Astrocyte of the spinal cord (primary cell): ENCODE data around the gene LILRB1.

Source experiments
- DNase-seq: peaks from one replicate; pipeline ENCODE4 v3.0.0; 2011; ENCODE audit warnings: low read depth, low spot score
- H3K4me3 ChIP-seq: 2 replicates; pipeline ENCODE4 v1.5.1; 2011; ENCODE audit warnings: low read depth, mild to moderate bottlenecking, low read length, moderate library complexity
- in situ Hi-C: cut with HindIII; loops from 2 replicates; pipeline ENCODE4 v1.10.0; 2017; ENCODE audit warnings: low sequenced_read_pairs
- TF ChIP-seq, protein P1 (sequence below): IDR thresholded peaks from 2 replicates; pipeline ENCODE4 v1.5.1; 2012; ENCODE audit warnings: low read depth, mild to moderate bottlenecking, low read length, inconsistent platforms

LILRB1 gene

DNA sequence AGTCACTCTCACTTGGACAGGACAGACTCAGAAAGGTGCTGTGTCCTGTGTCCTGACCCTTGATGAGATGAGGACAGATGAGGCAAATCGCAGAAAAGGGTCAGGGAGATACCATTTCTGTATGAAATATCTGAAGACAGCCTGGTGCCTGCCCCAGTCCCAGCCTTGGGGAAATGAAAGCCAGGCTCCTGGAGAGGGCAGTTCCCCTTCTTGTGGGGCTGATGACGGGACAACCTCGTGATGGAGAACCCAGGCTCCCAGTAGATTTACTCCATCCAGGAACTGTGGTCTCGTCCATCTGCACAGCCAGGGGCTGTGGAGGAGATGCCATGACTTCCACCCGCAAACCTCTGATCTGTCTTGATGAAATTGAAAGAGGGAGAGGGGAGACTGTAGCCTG, 13.8 kb downstream of the LILRB1 start:
- no peak for DNase-seq
- TF ChIP-seq, protein P1, sequence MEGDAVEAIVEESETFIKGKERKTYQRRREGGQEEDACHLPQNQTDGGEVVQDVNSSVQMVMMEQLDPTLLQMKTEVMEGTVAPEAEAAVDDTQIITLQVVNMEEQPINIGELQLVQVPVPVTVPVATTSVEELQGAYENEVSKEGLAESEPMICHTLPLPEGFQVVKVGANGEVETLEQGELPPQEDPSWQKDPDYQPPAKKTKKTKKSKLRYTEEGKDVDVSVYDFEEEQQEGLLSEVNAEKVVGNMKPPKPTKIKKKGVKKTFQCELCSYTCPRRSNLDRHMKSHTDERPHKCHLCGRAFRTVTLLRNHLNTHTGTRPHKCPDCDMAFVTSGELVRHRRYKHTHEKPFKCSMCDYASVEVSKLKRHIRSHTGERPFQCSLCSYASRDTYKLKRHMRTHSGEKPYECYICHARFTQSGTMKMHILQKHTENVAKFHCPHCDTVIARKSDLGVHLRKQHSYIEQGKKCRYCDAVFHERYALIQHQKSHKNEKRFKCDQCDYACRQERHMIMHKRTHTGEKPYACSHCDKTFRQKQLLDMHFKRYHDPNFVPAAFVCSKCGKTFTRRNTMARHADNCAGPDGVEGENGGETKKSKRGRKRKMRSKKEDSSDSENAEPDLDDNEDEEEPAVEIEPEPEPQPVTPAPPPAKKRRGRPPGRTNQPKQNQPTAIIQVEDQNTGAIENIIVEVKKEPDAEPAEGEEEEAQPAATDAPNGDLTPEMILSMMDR: no peak

DNA sequence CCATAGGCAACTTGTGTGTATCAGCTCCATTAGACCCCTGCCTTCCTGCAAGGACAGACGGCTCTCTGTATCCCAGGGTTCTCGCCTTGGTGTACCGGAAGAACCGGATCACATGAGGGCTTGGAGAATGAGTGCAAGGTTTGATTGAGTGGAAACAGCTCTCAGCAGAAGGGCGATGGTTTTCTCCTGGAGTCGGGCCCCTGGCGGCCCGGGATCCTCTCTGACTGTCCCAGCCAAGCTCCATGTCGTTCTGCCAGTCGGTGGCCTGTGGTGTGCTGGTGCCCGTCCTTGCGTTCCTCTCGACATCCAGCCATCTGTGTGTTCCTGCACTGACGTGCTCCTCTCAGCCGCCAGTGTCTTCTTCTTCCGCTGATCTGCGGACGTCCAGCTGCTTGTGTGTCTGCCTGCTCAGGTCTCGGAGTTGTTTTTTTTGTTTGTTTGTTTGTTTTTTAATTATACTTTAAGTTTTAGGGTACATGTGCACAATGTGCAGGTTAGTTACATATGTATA, 16.1 kb downstream of the LILRB1 start:
- in situ Hi-C loops: no loop called here

More for the DNA sequence above, 13.8 kb downstream of the LILRB1 start:
- in situ Hi-C loops: no loop called here
- no peak overlapping the region for H3K4me3 ChIP-seq

DNA sequence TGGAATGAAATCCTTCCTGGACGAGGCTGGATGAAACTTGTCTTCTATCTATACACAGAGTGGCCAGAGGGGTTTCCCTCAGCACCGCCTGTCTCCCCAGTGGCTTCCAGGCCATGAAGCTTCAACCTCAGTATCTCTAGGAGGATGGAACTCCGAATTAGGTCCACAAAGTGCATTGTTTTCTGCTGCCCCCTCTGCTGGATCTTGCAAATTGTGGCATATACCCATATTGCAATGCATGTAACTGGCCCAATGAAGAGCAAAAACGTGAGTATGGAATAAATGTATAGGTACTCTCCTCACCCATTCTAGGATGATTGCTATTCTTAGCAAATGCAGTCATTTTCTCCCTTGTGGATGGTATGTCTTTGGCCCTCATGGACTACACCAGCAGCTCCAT, 17.8 kb downstream of the LILRB1 start:
- TF ChIP-seq, protein P1: no peak
- no peak for DNase-seq
- in situ Hi-C loops: no loop called here
- H3K4me3 ChIP-seq: no peak overlapping the region

More for the DNA sequence above, 16.1 kb downstream of the LILRB1 start:
- DNase-seq: no peak
- TF ChIP-seq, protein P1: no peak
- H3K4me3 ChIP-seq: no peak overlapping the region

DNA sequence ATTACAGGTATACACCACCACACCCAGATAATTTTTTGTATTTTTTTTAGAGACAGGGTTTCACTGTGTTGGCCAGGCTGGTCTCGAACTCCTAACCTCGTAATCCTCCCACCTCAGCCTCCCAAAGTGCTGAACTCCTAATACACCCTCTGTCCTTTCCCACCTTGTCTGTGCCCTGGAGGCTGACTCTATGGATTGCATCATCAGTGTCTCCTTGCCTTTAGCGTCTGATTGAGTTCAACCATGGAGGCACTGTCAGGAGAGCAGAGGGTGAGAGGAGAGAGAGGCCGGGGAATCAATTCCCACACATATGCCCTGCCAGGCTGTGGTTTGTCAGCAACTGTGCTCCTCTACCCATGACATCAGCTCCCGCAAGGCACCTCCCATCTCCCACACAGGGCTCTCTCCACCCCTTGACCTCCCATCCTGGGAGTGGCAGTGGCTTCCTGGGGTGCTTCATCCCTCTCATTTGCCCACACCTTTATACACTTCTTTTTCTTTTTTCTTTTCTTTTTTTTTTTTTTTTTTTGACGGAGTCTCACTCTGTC, 19.9 kb downstream of the LILRB1 start:
- in situ Hi-C loops: no loop called here
- TF ChIP-seq, protein P1: no peak
- DNase-seq: no peak

DNA sequence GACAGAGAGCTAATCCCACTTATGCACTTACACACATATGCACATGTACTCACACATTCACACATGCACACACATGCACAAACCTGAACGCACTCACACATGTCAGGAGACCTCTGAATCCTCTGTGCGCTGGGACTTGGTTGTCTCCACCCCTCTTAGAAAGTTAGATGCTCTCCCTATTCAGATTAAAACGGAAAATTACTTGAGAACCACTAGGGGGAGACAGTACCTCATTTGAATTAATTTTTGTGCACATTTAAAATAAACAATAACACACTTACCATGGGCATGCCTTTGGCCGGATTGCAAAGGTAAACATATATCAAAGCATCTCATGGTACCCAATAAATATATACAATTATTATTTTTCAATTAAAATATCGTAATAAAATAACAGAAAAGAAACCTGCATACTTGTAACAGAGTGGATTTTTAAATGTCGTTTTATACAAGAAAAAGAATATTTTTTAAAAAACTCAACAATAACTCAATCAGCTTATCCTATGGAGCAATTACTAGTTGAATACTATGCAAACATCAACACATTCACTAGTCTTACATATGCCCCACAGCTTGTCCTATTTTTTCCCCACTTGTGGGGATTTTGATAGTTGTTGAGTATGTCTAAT, 23.0 kb downstream of the LILRB1 start:
- peak; percentile 3 for DNase-seq
- H3K4me3 ChIP-seq: no peak overlapping the region
- in situ Hi-C loops: no loop called here
- TF ChIP-seq, protein P1: peak; percentile 29

More for the DNA sequence above, 19.9 kb downstream of the LILRB1 start:
- H3K4me3 ChIP-seq: no peak overlapping the region

DNA sequence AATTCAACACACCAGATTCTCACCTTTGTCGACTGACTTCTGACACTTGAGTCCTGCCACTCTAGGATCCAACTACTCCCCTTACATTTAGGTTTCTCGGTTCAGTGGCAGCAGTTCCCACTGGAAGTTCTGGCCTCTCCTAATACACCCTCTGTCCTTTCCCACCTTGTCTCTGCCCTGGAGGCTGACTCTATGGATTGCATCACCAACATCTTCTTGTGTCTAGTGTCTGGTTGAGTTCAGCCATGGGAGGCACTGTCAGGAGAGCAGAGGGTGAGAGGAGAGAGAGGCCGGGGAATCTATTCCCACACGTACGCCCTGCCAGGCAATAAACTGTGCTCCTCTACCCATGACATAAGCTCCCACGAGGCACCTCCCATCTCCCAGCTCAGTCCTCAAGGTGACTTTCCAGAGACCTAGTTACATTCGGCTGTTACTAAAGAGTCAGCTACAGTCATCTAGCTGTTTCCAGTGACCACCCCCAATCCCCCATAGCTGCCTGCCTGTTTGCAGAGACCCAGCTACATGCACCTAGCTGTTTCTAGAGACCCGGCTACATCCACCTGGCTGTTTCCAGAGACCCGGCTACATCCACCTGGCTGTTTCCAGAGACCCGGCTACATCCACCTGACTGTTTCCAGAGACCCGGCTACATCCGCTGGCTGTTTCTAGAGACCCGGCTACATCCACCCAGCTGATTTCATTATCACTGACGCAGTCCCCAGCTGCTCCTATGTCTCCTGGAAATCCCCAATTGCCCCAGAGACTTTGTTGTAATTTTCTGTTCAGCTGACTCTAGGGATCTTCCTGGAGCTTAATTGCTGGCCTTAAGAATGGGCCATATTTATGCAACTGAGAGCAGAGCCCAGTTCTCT, 24.4 kb downstream of the LILRB1 start:
- in situ Hi-C loops: no loop called here
- no peak overlapping the region for H3K4me3 ChIP-seq
- TF ChIP-seq, protein P1: no peak
- no peak for DNase-seq
